SU-DHL-6 (cell line): Measurements from ENCODE around the gene NXT1.
A peak's percentile ranks its signal among the peaks of the same experiment; 100 is the strongest.

Experiments used
- H2AFZ ChIP-seq: fragments of 200-600 bp; sonication (generic); 2 replicates; pipeline ENCODE4 v1.6.1; 2014; ENCODE audit warnings: low read depth, mild to moderate bottlenecking, moderate library complexity, mixed read lengths, antibody characterized with exemption, low read length; ENCODE audit not compliant: severe bottlenecking
- H3F3A ChIP-seq: fragments of 200-600 bp; shearing (Covaris generic); 2 replicates; pipeline ENCODE4 v1.6.0; 2016; ENCODE audit warnings: antibody characterized with exemption, mild to moderate bottlenecking; ENCODE audit not compliant: insufficient read depth
- H3K27ac ChIP-seq: fragments of 200-600 bp; sonication (generic); 2 replicates; pipeline ENCODE4 v1.5.1; 2016; ENCODE audit warnings: low read depth, mild to moderate bottlenecking, low read length, moderate library complexity, mixed read lengths
- H3K27me3 ChIP-seq: fragments of 200-600 bp; sonication (generic), shearing (Covaris generic); 2 replicates; pipeline ENCODE4 v1.6.0; 2014; ENCODE audit warnings: mild to moderate bottlenecking, low read length
- H3K36me3 ChIP-seq: fragments of 200-600 bp; sonication (generic); 2 replicates; pipeline ENCODE4 v1.6.1; 2014; ENCODE audit warnings: mild to moderate bottlenecking, low read length, mixed read lengths
- H3K4me2 ChIP-seq: fragments of 300-600, 200-600 bp; shearing (Covaris generic), sonication (generic); 2 replicates; pipeline ENCODE4 v1.6.0; 2014; ENCODE audit warnings: low read length, low read depth, mild to moderate bottlenecking; ENCODE audit not compliant: poor library complexity, severe bottlenecking
- H3K4me3 ChIP-seq: fragments of 200-600 bp; sonication (generic); 2 replicates; pipeline ENCODE4 v1.5.1; 2014; ENCODE audit warnings: antibody characterized with exemption, low read length, mild to moderate bottlenecking, mixed read lengths; ENCODE audit not compliant: insufficient read depth, poor library complexity, severe bottlenecking
- H3K79me2 ChIP-seq: fragments of 200-600 bp; sonication (generic); 2 replicates; pipeline ENCODE4 v1.6.1; 2014; ENCODE audit warnings: mild to moderate bottlenecking, low read length, moderate library complexity; ENCODE audit not compliant: insufficient read depth
- H3K9ac ChIP-seq: fragments of 200-600 bp; sonication (generic); 2 replicates; pipeline ENCODE4 v1.7.0; 2014; ENCODE audit warnings: mild to moderate bottlenecking, low read length
- H3K9me2 ChIP-seq: fragments of 200-600 bp; sonication (generic); replicated peaks from 2 replicates; pipeline ENCODE4 v1.6.1; 2014; ENCODE audit warnings: low read length; ENCODE audit not compliant: insufficient read depth
- H3K9me3 ChIP-seq: fragments of 200-600 bp; sonication (generic); 2 replicates; pipeline ENCODE4 v1.6.1; 2014; ENCODE audit warnings: low read length, mixed read lengths; ENCODE audit not compliant: insufficient read depth
- H4K20me1 ChIP-seq: fragments of 200-600 bp; sonication (generic); 2 replicates; pipeline ENCODE4 v1.6.1; 2014; ENCODE audit warnings: low read depth, mild to moderate bottlenecking, antibody characterized with exemption, low read length, moderate library complexity, mixed read lengths
- EZH2phosphoT487 ChIP-seq: fragments of 200-600 bp; sonication (generic), shearing (Covaris generic); conservative IDR thresholded peaks from 2 replicates; pipeline ENCODE4 v1.6.1; 2018; ENCODE audit warnings: mild to moderate bottlenecking, antibody characterized with exemption, low read length, moderate library complexity, mixed read lengths
- TF ChIP-seq, protein P1 (sequence below): fragments of 200-600 bp; sonication (generic); IDR thresholded peaks from one replicate; pipeline ENCODE4 v1.5.1; 2017; ENCODE audit warnings: antibody characterized with exemption, mild to moderate bottlenecking, low read length, moderate library complexity; ENCODE audit not compliant: insufficient read depth, poor library complexity, severe bottlenecking

Gene NXT1

DNA sequence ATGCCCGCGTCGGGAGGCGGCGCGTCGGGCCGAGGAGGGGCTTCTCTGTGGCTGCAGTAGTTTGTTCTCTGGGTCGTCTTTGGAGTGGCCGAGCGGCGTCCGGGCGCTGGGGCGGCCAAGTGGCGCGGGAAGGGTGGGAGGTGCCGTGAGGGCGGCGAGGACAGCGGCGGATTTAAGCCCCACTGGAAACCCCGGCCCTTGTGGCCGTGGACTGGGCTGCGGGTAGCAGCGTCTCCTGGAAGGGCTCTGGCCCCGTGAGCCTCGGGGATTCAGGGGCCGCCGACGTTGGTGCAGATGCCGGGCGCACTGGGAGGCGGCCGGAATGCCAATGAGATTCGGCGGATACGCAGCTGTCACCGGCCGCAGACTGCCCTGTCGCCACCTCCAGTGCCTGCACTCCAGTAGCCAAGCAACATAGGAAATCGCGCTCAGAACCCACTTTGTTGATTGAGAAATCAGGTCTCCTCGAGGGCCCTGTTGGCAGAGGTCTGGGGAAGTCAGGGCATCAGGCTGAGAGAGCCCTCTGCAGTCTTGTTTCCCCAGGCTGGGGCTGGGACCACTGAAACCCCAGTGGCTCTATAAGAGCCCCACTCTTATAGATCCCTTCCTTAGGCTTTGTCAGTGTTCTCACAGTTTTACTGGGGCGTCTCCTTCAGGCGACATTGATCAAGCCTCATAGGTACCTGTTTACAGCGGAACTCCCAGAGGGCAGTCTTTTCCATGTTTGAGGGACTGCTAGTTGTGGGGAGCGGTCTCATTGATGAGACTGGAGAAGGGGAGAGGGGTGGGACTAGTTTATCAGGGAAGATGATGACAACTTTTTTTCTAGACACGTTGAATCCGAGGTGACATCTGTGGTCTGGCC lies 12.0 kb downstream of the NXT1 start:
- Histone ChIP-seq H3K79me2 (peaks cover 55% of the 10 kb centered on the region), H3K4me3 (peak overlapping the region; percentile 78), H3K9ac (peak overlapping the region; percentile 91), H4K20me1 (peaks cover 4% of the 10 kb centered on the region; the same call in 1 of the 2 replicates), H3F3A (peaks cover 21% of the 10 kb centered on the region), H3K36me3 (0 out of 2 replicates have a peak, but pooled peaks cover 4% of the 10 kb centered on the region), H3K27ac (peak overlapping the region; percentile 55), H3K9me2 (no peaks in the 10 kb centered on the region), H3K4me2 (peak overlapping the region; percentile 80), H2AFZ (peak overlapping the region; percentile 34), H3K9me3 (no peaks in the 10 kb centered on the region), H3K27me3 (no peaks in the 10 kb centered on the region)
- TF ChIP-seq, protein P1, sequence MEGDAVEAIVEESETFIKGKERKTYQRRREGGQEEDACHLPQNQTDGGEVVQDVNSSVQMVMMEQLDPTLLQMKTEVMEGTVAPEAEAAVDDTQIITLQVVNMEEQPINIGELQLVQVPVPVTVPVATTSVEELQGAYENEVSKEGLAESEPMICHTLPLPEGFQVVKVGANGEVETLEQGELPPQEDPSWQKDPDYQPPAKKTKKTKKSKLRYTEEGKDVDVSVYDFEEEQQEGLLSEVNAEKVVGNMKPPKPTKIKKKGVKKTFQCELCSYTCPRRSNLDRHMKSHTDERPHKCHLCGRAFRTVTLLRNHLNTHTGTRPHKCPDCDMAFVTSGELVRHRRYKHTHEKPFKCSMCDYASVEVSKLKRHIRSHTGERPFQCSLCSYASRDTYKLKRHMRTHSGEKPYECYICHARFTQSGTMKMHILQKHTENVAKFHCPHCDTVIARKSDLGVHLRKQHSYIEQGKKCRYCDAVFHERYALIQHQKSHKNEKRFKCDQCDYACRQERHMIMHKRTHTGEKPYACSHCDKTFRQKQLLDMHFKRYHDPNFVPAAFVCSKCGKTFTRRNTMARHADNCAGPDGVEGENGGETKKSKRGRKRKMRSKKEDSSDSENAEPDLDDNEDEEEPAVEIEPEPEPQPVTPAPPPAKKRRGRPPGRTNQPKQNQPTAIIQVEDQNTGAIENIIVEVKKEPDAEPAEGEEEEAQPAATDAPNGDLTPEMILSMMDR, result no peak
- TF ChIP-seq EZH2phosphoT487, result no peak

GRCh38 chr20:23363257-23363649 lies 12.7 kb downstream of the NXT1 start:
- peaks cover 21% of the 10 kb centered on the region for H3F3A ChIP-seq
- peak overlapping the region; percentile 78 for H3K4me3 ChIP-seq
- H3K9ac ChIP-seq, result peak overlapping the region; percentile 91
- TF ChIP-seq, protein P1, result no peak
- TF ChIP-seq EZH2phosphoT487, result no peak
- no peaks in the 10 kb centered on the region for H3K9me2 ChIP-seq
- peaks cover 4% of the 10 kb centered on the region; the same call in 1 of the 2 replicates for H4K20me1 ChIP-seq
- H2AFZ ChIP-seq, result no peak overlapping the region
- H3K4me2 ChIP-seq, result peak overlapping the region; percentile 80
- no peaks in the 10 kb centered on the region for H3K27me3 ChIP-seq
- peaks cover 61% of the 10 kb centered on the region for H3K79me2 ChIP-seq
- 0 out of 2 replicates have a peak, but pooled peaks cover 4% of the 10 kb centered on the region for H3K36me3 ChIP-seq
- H3K9me3 ChIP-seq, result no peaks in the 10 kb centered on the region
- H3K27ac ChIP-seq, result peak overlapping the region; percentile 55

- Histone ChIP-seq H3K9me2 (no peaks in the 10 kb centered on the region), H4K20me1 (peaks cover 4% of the 10 kb centered on the region; the same call in 1 of the 2 replicates), H3K4me2 (peak overlapping the region; percentile 39), H3K27me3 (no peaks in the 10 kb centered on the region), H2AFZ (no peak overlapping the region), H3F3A (peaks cover 8% of the 10 kb centered on the region), H3K4me3 (no peak overlapping the region), H3K9ac (no peak overlapping the region), H3K27ac (no peak overlapping the region), H3K9me3 (no peaks in the 10 kb centered on the region), H3K36me3 (peaks cover 5% of the 10 kb centered on the region; the same call in 1 of the 2 replicates), H3K79me2 (peaks cover 64% of the 10 kb centered on the region)
- TF ChIP-seq EZH2phosphoT487, result no peak
- TF ChIP-seq, protein P1, result no peak
These were observed 15.0 kb downstream of the NXT1 start for GRCh38 chr20:23365390-23366165.
